Head of caudate nucleus (tissue), 42 donors: ENCODE results near the gene AEN.

ENCODE experiments used
- DNase-seq, 42 donors: peaks; one replicate each; pipeline versions ENCODE4 v3.0.0 to v3.0.0-alpha.2; 2020 to 2021; ENCODE audit warnings: mixed read lengths in 7 of 42
- intact Hi-C: fragments of 100-400 bp; cut with DNase I; formaldehyde crosslinking; loops from one replicate; pipeline ENCODE4 v1.15.0; 2022

AEN gene

DNA sequence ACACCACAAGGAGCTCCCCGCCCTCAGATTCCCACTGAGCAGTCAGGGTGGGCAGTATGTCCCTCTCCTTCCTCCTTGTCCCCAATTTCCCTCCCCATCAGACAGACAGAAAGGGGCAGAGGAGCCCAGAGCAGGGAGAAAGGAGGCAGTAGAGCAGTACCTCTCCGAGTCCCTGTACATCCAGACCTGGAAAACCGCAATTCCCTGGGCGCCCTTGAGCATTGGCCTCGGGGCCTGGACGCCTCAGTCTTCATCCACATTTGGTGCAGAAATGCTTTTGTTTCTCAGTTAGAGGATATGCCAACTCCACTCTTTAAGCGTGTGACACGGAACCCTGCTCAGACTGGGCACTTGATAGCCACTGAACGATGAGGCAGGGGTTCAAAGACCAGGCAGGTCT is 23.6 kb downstream of the AEN start:
- intact Hi-C loops: no loop called here
- peak in 1 of 42 donors; percentile 34 for DNase-seq

DNA sequence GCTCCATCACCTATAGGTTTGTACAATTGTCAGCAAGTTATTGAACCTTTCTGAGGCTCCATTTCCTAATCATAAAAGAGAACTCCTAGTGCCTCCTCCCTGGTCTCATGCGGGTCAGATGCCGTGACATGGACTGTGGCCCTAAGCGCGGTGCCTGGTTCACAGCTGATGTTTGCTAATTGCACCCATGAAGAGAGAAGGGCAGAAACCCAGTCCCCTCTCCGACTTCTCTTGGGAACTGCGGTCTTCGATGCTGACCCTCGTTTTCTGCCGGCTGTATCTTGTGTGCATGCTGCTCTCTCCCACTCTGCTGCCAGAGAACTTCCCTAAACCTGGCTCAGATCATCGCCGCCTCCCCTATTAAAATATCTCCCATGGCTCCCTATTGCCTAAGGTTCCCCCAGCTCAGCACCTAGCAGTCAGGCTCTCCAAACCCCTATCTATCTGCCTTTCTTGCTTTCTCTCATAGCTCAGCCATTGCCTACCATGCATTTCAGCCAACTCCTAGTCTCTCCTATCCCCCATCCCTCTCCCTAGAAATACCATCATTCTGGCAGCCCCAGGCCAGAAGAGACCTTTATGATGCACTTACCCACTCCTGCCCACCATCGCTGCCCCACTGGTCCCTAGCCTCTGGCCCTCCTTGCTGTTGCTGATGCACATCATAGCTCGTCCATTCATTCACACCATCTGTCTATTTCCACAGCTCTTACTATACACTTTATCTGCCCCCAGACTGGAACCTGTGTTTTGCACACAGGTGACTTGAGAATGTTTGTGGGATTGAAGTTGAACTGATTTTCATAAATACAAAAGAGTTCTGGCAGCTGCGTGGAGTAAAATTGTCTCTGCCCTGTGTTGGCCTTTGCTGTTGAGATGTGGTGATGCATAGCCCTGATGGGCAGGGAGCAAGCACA is 24.3 kb downstream of the AEN start:
- intact Hi-C loops: no loop called here
- DNase-seq: peak in 3 of 42 donors; percentile 2 to 21 (median 9)

DNA sequence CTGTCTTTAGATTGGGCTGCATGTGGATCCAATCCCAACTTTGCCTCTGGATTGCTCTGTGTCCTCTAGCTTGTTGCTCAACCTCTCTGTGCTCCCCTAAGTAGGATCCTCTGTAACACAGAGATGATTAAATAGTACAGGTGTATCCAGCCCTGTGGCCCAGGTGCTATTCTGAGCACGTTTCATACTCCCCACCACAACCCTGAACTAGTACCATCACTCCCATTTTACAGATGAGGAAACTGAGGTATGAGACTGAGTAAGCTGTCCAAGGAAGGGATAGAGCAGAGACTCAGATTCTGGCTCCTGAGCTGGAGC is 24.9 kb downstream of the AEN start:
- intact Hi-C loops: no loop called here
- peak in 2 of 42 donors; percentile 1 to 2 for DNase-seq

DNA sequence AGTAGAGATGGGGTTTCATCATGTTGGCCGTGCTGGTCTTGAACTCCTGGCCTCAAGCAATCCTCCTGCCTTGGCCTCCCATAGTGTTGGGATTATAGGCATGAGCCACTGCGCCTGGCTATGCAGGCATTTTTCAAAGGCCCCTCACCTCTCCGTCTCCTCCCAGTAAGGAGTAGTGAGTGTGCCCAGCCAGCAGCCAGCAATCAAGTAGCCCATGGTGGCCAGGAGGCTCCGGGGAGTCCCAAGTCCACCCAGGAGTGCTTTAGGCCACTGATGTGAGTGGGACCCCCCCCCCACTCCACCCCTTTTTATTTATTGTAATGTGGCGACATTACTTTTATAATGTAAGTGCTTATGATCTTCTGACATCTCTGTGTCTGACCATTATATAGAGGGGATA is 25.8 kb downstream of the AEN start:
- intact Hi-C loops: no loop called here
- DNase-seq: peak in 8 of 42 donors; percentile 2 to 27 (median 16)

DNA sequence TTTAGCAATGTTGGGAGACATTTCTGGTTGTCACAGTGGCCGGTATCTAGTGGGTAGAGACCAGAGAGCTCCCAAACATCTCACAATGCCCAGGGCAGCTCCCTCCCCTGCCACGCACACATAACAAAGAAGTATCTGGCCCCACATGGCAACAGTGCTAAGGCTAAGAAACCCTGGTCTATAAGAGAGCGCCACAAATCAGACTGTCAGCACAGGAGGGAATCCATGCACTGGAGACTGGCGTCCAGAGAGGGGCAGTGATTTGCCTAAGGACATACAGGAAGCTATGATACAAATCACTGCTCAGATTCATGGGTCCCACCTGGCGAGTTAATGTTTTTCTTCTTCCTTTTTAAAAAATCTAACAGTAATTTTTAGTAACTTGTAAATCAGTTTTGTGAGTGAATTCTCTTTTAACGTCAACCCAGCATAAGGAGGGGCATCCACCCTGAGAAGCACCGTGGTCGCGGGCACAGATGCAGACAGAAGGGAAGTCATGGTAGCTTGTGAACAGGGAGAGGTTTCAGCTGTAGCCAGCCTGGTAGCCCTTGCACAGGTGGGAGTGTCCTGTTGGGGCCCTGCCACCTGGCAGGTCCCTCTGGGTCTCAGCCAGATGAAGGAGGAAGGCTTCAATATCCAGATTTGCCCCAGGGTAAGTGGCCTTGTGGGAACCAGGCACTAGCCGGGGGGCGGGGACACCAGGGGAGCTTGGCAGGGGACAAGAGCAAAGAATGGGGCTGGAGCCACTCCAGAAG is 26.4 kb downstream of the AEN start:
- peak in 8 of 42 donors; percentile 7 to 42 (median 28) for DNase-seq
- intact Hi-C loops: no loop called here

DNA sequence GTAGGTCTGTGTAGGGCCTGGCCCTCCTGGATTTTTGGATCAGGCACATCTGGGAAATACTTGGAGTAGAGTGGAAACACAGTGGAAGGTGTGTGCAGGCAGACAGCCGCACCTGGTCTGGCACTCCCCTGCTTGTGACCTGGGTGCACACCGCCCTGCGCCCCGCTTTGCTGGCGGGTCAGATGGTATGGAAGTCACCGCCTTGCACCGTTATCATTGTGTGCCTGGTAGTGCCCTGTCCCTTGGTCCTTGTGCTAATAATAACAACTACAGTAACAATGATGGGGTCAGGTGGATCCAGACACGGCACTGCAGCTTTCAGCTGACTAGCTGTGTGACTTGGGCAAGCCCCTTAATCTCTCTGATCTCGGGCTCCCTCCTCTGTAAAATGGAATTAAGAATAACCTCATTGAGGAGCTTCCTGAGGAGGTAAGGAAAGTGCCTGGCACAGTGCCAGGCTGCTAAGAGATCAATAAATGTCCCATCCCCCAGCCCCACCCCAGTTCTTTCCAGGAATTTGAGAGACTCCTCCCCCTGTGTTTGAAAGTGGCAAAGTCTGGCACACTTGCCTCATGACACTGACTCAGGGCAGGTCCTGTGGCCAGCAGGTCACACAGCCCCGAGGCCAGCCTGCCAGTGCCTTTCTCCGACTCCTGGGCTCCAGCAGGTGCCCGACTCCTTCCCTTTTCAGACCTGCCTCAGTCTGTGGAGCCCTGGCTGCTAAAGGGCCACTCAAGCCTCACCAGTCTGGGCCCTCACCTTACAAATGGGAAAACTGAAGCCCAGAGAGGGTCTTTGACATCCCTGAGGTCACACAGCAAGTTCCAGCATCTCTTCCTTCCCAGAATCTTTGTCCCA is 27.4 kb downstream of the AEN start:
- intact Hi-C loops: no loop called here
- peak in 10 of 42 donors; percentile 10 to 60 (median 39) for DNase-seq

DNA sequence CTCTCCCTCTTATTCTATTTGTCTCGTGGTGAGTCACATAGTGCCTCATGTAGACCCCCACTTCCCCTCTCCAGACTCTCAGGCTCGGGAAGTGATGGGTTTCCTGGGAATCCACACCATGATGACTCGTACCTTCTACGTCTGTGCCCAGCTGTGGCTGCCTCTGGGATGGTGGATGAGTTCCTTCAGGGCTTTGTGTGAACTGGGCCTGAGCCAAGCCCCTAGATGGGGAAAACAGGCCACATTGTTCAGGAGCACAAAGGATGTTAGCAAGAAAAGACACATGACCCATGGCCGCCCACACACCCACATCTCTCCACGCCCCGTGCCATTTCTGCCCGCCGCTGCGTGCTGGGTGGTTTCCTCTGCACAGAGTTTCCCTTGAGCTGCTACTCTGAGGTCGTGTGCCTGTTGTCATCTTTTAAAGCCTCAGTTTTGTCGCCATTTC is 28.2 kb downstream of the AEN start:
- intact Hi-C loops: no loop called here
- peak; percentile 60 to 96 (median 88) for DNase-seq

DNA sequence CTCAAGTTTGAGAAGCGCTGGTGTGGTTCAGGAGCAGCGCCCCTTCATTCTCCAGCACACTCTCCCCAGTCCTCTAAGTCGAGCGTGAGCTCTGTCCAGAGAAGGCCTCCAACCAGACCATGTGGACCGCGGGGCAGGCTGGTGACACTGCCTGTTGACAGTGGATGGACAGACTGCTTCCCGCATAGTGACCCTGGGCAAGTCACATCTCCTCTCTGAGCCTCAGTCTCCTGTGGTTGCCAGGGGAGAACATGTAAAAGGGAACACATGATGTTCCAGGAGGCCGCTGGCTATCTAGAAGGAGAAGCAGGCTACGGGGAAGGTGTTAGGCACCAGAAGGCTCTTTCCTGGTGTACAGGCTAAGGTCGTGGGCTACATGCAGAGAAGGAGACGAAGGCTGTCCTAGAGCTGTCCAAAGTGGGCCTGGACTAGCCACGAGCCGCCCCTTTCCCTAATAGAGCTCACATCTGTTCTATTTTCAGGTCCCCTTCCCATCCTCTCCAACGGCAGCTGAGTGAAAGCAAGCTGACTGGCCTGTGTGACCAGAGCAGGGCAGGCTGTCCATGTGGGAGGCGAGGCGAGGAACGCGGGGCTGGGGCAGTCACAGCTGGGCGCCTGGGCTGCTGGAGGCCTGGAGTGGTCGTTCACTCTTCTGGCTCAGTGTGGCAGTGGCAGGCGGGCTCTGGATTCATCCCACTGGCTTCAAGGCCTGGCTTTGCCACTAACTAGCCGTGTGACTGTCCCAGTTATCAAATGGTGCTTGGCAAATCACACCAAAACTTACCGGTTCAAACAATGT is 28.8 kb downstream of the AEN start:
- peak in 9 of 42 donors; percentile 24 to 62 (median 51) for DNase-seq
- intact Hi-C loops: loop anchor here (10.0 kb wide), 1 partner anchor 185 kb away; no protein-coding TSS in a partner anchor

DNA sequence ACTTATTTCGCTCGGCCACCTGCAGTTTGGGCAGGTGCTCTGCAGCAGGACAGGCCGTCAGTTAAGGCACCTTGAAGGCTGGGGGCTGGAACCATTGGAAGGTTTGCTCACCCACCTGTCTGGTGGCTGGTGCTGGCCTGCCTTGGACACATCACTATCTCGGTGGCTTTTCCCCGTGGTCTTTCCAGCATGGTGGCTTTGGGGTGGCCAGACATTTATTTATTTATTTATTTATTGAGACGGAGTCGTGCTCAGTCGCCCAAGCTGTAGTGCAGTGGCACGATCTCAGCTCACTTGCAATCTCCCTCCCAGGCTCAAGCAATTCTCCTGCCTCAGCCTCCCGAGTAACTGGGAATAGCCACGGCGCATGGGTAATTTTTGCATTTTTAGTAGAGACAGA is 29.4 kb downstream of the AEN start:
- intact Hi-C loops: loop anchor here (10.0 kb wide), 1 partner anchor 184 kb away; no protein-coding TSS in a partner anchor
- DNase-seq: peak in 5 of 42 donors; percentile 6 to 40 (median 22)

DNA sequence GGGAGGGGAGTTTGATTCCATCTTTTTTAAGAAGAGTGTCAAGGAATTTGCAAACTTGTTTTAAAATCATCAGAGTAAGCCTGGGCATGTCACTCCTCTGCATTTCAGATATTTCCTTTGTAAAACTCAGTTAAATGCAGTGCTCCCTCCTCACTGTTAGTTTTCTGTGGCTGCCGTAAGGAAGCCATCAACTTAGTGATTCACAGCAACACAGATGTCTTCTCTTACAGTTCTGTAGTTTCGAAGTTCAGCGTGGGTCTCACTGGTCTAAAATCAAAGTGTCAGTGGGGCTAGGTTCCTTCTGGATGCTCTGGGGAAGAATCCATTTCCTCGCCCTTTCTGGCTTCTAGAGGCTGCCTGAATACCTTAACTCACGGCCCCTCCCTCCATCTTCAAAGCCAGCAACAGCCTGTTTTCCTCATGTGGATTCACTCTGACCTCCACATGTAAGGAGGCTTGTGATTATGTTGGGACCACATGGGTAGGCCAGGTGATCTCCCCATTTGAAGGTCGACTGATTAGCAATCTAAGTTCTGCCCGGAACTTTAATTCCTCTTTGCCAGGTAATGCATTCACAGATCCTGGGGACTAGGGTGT is 30.1 kb downstream of the AEN start:
- intact Hi-C loops: loop anchor here (10.0 kb wide), 1 partner anchor 184 kb away; no protein-coding TSS in a partner anchor
- peak in 3 of 42 donors; percentile 7 to 32 (median 18) for DNase-seq

DNA sequence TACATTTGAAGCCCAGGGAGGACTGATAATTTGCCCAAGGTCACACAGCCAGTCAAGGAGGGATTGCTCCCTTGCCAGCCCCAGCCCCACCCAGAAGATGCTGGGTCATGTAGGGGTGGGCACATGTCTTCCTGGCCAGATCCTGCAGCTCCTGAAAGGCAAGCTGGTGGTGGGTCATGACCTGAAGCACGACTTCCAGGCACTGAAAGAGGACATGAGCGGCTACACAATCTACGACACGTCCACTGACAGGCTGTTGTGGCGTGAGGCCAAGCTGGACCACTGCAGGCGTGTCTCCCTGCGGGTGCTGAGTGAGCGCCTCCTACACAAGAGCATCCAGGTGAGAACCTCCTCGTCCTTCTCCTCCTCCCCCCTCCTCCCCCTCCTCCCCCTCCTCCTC is 30.8 kb downstream of the AEN start:
- DNase-seq: peak in 5 of 42 donors; percentile 4 to 32 (median 23)
- intact Hi-C loops: loop anchor here (10.0 kb wide), 1 partner anchor 183 kb away; no protein-coding TSS in a partner anchor

DNA sequence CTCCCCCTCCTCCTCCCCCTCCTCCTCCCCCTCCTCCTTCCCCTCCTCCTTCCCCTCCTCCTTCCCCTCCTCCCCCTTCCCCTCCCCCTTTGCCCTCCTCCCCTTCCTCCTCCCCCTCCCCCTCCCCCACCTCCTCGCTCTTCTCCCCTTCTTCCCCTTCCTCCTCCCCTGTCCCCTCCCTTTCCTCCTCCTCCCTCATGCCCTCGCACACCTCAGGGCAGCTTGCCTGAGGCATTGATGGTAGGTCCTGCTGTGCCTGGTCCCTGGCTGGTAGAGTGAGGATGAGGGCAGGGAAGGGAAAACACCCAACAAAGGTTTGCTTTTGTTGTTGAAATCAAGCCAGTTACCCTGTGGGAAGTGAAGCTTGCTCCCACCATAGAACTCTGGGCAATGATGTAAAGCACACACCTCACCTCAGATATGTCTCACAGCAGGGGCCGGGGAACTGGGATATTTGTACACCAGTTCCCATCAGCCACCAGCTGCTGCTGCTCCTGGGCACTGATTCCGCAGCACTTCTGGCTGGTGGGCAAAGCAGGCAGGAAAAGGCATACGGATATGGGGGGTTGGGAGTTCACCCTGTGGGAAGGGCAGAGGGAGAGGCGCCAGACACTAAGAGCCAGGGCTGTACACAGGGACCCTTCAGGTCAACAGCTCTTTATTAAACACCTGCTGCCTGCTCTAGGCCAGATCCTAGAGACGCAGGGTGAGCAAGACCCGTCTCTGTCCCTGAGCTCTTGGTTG is 31.5 kb downstream of the AEN start:
- DNase-seq: peak in 4 of 42 donors; percentile 17 to 28 (median 23)
- intact Hi-C loops: loop anchor here (10.0 kb wide), 1 partner anchor 182 kb away; no protein-coding TSS in a partner anchor

DNA sequence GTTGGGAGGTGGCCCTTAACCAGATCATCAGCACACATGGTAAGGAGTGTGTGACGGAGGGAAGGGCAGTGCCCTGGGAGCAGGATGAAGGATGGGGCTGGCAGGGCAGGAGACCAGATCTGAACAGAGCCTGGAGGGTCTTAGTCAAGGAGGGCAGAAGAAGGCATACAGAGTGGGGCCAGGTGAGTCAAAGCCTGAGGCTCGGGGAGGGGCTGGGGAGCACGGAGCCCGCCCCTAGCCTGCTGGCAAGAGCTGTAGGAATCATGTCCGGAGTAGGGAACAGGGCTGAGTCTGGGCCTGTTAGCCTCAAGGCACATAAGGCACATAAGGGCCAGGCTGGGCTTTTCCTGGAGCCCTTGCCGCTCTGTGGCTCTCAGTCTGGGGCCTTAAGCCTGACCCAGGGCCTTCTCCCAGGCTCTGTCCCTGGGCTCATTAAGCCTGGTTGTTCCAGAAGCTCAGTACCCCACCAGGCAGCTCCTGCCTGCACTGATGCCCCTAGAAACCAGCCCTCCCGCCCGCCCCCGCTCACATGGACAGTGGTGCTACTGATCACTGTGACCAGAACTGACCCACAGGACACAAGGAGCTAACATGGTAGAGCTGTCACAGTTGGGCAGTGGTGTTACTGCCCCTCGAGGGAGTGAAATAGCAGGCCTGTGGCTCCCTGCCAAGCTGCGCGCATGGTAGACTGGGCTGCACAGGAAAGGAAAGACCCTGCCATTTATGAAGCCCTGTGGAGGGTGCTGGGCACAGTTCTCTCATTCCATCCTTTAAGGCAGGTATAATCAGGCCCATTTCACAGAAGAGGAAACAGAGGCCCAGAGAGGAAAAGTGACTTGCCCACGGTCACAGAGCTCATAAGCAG is 32.3 kb downstream of the AEN start:
- intact Hi-C loops: loop anchor here (10.0 kb wide), 1 partner anchor 181 kb away; no protein-coding TSS in a partner anchor
- peak in 4 of 42 donors; percentile 18 to 42 (median 24) for DNase-seq

DNA sequence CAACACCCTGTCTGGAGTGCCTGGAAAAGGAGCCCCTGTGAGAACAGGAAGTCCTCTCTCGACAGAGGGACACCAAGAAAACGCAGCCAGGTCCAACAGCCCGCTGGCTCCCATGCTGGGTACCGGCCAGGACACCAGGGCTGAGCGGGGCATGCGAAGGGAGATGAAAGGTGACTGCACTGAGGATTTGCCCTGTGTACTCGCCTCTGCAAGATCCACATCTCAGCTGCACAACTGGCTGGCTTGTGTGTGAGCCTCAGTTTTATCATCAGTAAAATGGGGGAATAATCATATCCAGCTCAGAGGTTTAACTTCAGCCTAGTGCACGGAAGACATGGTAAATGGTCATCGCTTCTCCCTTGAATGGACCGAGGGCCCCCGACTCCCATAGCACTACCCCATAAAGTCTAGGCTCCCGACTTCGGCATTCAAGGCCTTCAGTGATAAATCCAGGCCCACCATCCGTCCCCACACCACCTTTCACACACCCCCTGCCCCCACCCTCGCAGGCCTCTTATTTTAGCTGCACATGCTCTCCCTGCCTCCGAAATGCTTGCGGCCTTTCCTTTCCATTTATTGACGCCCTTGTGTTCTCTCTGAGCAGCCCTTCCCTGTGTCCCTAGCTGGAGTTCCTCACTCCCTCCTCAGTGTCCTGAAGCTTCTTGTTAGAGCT is 33.4 kb downstream of the AEN start:
- intact Hi-C loops: loop anchor here (10.0 kb wide), 1 partner anchor 180 kb away; no protein-coding TSS in a partner anchor
- peak in 4 of 42 donors; percentile 17 to 36 (median 30) for DNase-seq

DNA sequence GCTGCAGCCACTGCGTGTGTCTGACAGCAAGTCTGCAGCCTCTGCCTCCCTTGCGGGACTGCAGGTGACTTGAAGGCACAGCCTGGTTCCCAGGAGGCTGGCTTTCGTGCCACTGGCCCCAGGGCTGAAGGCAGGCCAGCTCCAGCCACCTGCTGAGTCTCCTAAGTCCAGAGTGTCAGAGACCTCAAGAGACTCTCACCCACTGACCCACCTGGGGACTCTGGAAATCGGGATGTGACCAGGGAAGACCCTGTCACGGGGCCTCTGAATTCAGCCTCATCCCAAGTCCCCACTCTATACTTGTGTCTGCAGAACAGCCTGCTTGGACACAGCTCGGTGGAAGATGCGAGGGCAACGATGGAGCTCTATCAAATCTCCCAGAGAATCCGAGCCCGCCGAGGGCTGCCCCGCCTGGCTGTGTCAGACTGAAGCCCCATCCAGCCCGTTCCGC is 34.0 kb downstream of the AEN start:
- peak in 2 of 42 donors; percentile 18 to 37 for DNase-seq
- intact Hi-C loops: loop anchor here (10.0 kb wide), 1 partner anchor 180 kb away; no protein-coding TSS in a partner anchor
